GM12864 (cell line): Measurements from ENCODE around the gene CHCHD6.

ENCODE experiments used
- DNase-seq: peaks from one replicate; pipeline ENCODE4 v3.0.0-alpha.2; 2011; ENCODE audit warnings: low read depth
- H3K4me3 ChIP-seq: 2 replicates; pipeline ENCODE4 v1.5.1; 2011; ENCODE audit warnings: mild to moderate bottlenecking, low read depth, low read length, control low read depth
- CTCF ChIP-seq: IDR thresholded peaks from 2 replicates; pipeline ENCODE4 v1.5.1; 2011; ENCODE audit warnings: low read depth, mild to moderate bottlenecking, moderate library complexity, low read length, control low read depth, inconsistent platforms; ENCODE audit errors: missing control alignments

Gene CHCHD6

GRCh38 chr3:126665959-126666657, 37.9 kb upstream of the CHCHD6 start:
- no peak overlapping the region for H3K4me3 ChIP-seq
- DNase-seq = no peak
- TF ChIP-seq CTCF = no peak

- H3K4me3 ChIP-seq = no peak overlapping the region
- DNase-seq = no peak
- no peak for TF ChIP-seq CTCF
Measured at GRCh38 chr3:126666658-126667528, 37.1 kb upstream of the CHCHD6 start.

- TF ChIP-seq CTCF = no peak
- H3K4me3 ChIP-seq = no peak overlapping the region
- DNase-seq = no peak
Measured at GRCh38 chr3:126667631-126668449, 36.2 kb upstream of the CHCHD6 start.

GRCh38 chr3:126668450-126669401, 35.3 kb upstream of the CHCHD6 start:
- TF ChIP-seq CTCF = no peak
- H3K4me3 ChIP-seq = no peak overlapping the region
- no peak for DNase-seq

GRCh38 chr3:126671521-126671920, 32.5 kb upstream of the CHCHD6 start:
- H3K4me3 ChIP-seq = no peak overlapping the region
- no peak for TF ChIP-seq CTCF
- DNase-seq = no peak

GRCh38 chr3:126672340-126672739, 31.7 kb upstream of the CHCHD6 start:
- TF ChIP-seq CTCF = no peak
- DNase-seq = no peak
- H3K4me3 ChIP-seq = no peak overlapping the region
